Fibroblast of the aortic adventitia (primary cell): Measurements from ENCODE around the gene SVEP1. TPM values are rescaled to one million over a fixed set of nuclear protein-coding genes. Genes with fewer than 3 reads are reported as not detected.
"Not testable (repeated sequence)": the region's sequence is repeated elsewhere in the genome, so short reads cannot be mapped to it uniquely, and the experiment has no call there.

ENCODE experiments used
- DNase-seq: peaks from one replicate; pipeline ENCODE4 v3.0.0-alpha.2; 2010; ENCODE audit warnings: low read depth
- H3K4me3 ChIP-seq: 2 replicates; pipeline ENCODE4 v1.5.1; 2011; ENCODE audit warnings: low read depth, mild to moderate bottlenecking, control low read depth, low read length, moderate library complexity
- CTCF ChIP-seq: IDR thresholded peaks from 2 replicates; pipeline ENCODE4 v1.5.1; 2011; ENCODE audit warnings: mild to moderate bottlenecking, low read length, control low read depth, inconsistent platforms; ENCODE audit not compliant: insufficient read depth
- total RNA-seq: library from RNA; depleted of rRNA; stranded (reverse); fragments of >200 nt; gene quantifications from 2 replicates; pipeline ENCODE4 v1.2.3, GENCODE V29; 2012; ENCODE audit warnings: low replicate concordance

SVEP1 gene
- total RNA-seq, 1 donor, result 50.2 TPM

- peak; percentile 72 for DNase-seq
- no peak for TF ChIP-seq CTCF
- H3K4me3 ChIP-seq, result no peak overlapping the region
Measured at GRCh38 chr9:110615498-110615897, 36.0 kb upstream of the SVEP1 start.

- not testable (repeated sequence) for DNase-seq, H3K4me3 ChIP-seq
Measured at GRCh38 chr9:110614576-110614975, 35.0 kb upstream of the SVEP1 start.

GRCh38 chr9:110606179-110606790 is 26.7 kb upstream of the SVEP1 start:
- H3K4me3 ChIP-seq, result no peak overlapping the region
- TF ChIP-seq CTCF, result no peak
- DNase-seq, result no peak

GRCh38 chr9:110605565-110605964 is 26.0 kb upstream of the SVEP1 start:
- no peak for DNase-seq
- TF ChIP-seq CTCF, result no peak
- H3K4me3 ChIP-seq, result no peak overlapping the region

- no peak for TF ChIP-seq CTCF
- no peak for DNase-seq
- no peak overlapping the region for H3K4me3 ChIP-seq
Measured at GRCh38 chr9:110604171-110604601, 24.6 kb upstream of the SVEP1 start.

- DNase-seq, result no peak
- no peak overlapping the region for H3K4me3 ChIP-seq
- no peak for TF ChIP-seq CTCF
Measured at GRCh38 chr9:110602281-110602680, 22.7 kb upstream of the SVEP1 start.

GRCh38 chr9:110601098-110601497 is 21.6 kb upstream of the SVEP1 start:
- H3K4me3 ChIP-seq, result no peak overlapping the region
- no peak for TF ChIP-seq CTCF
- DNase-seq, result no peak
